Measurements from ENCODE around the gene CCDC9B.

- no peak for TF ChIP-seq FOXA1 (IDR thresholded peaks at IDR 0.05)
- no peak for TF ChIP-seq TARDBP (IDR thresholded peaks at IDR 0.05)
- no peak for TF ChIP-seq BHLHE40 (IDR thresholded peaks at IDR 0.05; ENCODE audit: borderline replicate concordance)
- TF ChIP-seq ZNF384 (IDR thresholded peaks at IDR 0.05), result no peak
- no peak for TF ChIP-seq L3MBTL2 (conservative IDR thresholded peaks at IDR 0.05)
Measured at GRCh38 chr15:40313531-40314398, 27.0 kb downstream of the CCDC9B start.

All from HEK293T (cell line).